Urothelium cell line (cell line): ENCODE data around the gene PLEKHA7.
"Not testable (repeated sequence)": the region's sequence is repeated elsewhere in the genome, so short reads cannot be mapped to it uniquely, and the experiment has no call there.

ENCODE experiments used
- DNase-seq: peaks from one replicate; pipeline ENCODE4 v3.0.0; 2011; ENCODE audit warnings: low spot score, mixed read lengths
- FAIRE-seq: peaks from 2 replicates; lab custom pipeline; 2011; peaks lifted over from hg19 to GRCh38; lab: Jason Lieb, UNC

Gene PLEKHA7

GRCh38 chr11:17014321-17014832 lies at the start of gene PLEKHA7:
TSS of gene PLEKHA7 (minus strand) at chr11:17014414. CDS start at chr11:17014401, 13 bp downstream.
- FAIRE-seq (no peak), DNase-seq (peak; percentile 60)

GRCh38 chr11:17063171-17064002 lies 49.2 kb upstream of the PLEKHA7 start:
- no peak for DNase-seq
- FAIRE-seq: no peak

- not testable (repeated sequence) for FAIRE-seq, DNase-seq
Measured at GRCh38 chr11:17051146-17051545, 36.9 kb upstream of the PLEKHA7 start.

GRCh38 chr11:17048491-17048890 lies 34.3 kb upstream of the PLEKHA7 start:
- not testable (repeated sequence) for DNase-seq

GRCh38 chr11:17046690-17047089 lies 32.5 kb upstream of the PLEKHA7 start:
- FAIRE-seq (no peak), DNase-seq (no peak)

More at GRCh38 chr11:17048491-17048890, 34.3 kb upstream of the PLEKHA7 start:
- FAIRE-seq: not testable (repeated sequence)

GRCh38 chr11:17036666-17037658 lies 22.7 kb upstream of the PLEKHA7 start:
- FAIRE-seq: no peak
- DNase-seq: no peak

GRCh38 chr11:17034027-17034426 lies 19.8 kb upstream of the PLEKHA7 start:
- FAIRE-seq, DNase-seq: not testable (repeated sequence)

GRCh38 chr11:17026487-17027082 lies 12.4 kb upstream of the PLEKHA7 start:
- FAIRE-seq (no peak), DNase-seq (no peak)

- no peak for FAIRE-seq
Measured at GRCh38 chr11:17024924-17025323, 10.7 kb upstream of the PLEKHA7 start.

GRCh38 chr11:17021511-17021910 lies 7.3 kb upstream of the PLEKHA7 start:
- FAIRE-seq: no peak
- no peak for DNase-seq

More at GRCh38 chr11:17024924-17025323, 10.7 kb upstream of the PLEKHA7 start:
- no peak for DNase-seq

GRCh38 chr11:17020831-17021230 lies 6.6 kb upstream of the PLEKHA7 start:
- FAIRE-seq: no peak
- no peak for DNase-seq

GRCh38 chr11:17019232-17019631 lies 5.0 kb upstream of the PLEKHA7 start:
- no peak for FAIRE-seq

GRCh38 chr11:17015627-17016126 lies 1.5 kb upstream of the PLEKHA7 start:
- no peak for FAIRE-seq
- no peak for DNase-seq

More at GRCh38 chr11:17019232-17019631, 5.0 kb upstream of the PLEKHA7 start:
- DNase-seq: no peak

- no peak for FAIRE-seq
- peak; percentile 61 for DNase-seq
Measured at GRCh38 chr11:17014833-17015626, 816 bp upstream of the PLEKHA7 start.

GRCh38 chr11:17013548-17014320 lies 480 bp downstream of the PLEKHA7 start:
- no peak for DNase-seq
- no peak for FAIRE-seq

- FAIRE-seq (no peak), DNase-seq (no peak)
Measured at GRCh38 chr11:17012712-17013547, 1.3 kb downstream of the PLEKHA7 start.

GRCh38 chr11:17012179-17012578 lies 2.0 kb downstream of the PLEKHA7 start:
- FAIRE-seq: no peak
- no peak for DNase-seq

- FAIRE-seq (no peak), DNase-seq (no peak)
Measured at GRCh38 chr11:17010851-17011420, 3.3 kb downstream of the PLEKHA7 start.
